SJCRH30 (cell line): ENCODE data around the gene CD300A. TPM values are rescaled to one million over a fixed set of nuclear protein-coding genes. Genes with fewer than 3 reads are reported as not detected.

ENCODE experiments used
- total RNA-seq: library from RNA; depleted of rRNA; stranded (reverse); fragments of >200 nt; shearing (Covaris generic); gene quantifications from 2 replicates; pipeline ENCODE4 v1.2.3, GENCODE V29; 2014; rRNA removed

Gene CD300A
- total RNA-seq, 1 experiment from 2014 or later = not detected

Other genes starting within 250 kb of the CD300A start
- gene DNAI2, start 192.4 kb upstream of the CD300A start, total RNA-seq = not detected in 2 replicates
- not detected in 2 replicates for gene KIF19, start 140.4 kb upstream of the CD300A start, total RNA-seq
- not detected in 2 replicates for gene BTBD17, start 104.8 kb upstream of the CD300A start, total RNA-seq
- not detected in 2 replicates for gene GPR142, start 99.1 kb upstream of the CD300A start, total RNA-seq
- gene GPRC5C, start 34.5 kb upstream of the CD300A start, total RNA-seq = not detected in 2 replicates
- gene CD300LB, start 64.8 kb downstream of the CD300A start, total RNA-seq = not detected in 2 replicates
- not detected in 2 replicates for gene CD300C, start 79.5 kb downstream of the CD300A start, total RNA-seq
- not detected in 2 replicates for gene CD300H, start 100.9 kb downstream of the CD300A start, total RNA-seq
- gene CD300LD, start 125.6 kb downstream of the CD300A start, total RNA-seq = not detected in 2 replicates
- 0.22 TPM in 1 of 2 replicates, not detected in the other for gene CD300E, start 157.1 kb downstream of the CD300A start, total RNA-seq
- gene CD300LF, start 246.3 kb downstream of the CD300A start, total RNA-seq = not detected in 2 replicates